Neuronal stem cell (in vitro differentiated cells): ENCODE results near the gene ELOVL6.

Experiments used
- DNase-seq: peaks from one replicate; pipeline ENCODE4 v3.0.0-alpha.2; 2013; ENCODE audit warnings: low spot score
- H2AFZ ChIP-seq: one replicate; pipeline ENCODE4 v1.6.1; 2013; ENCODE audit warnings: mild to moderate bottlenecking, low read length, inconsistent platforms
- H2AK5ac ChIP-seq: 2 replicates; pipeline ENCODE4 v1.6.1; 2013; ENCODE audit warnings: low read depth, mild to moderate bottlenecking, inconsistent platforms, low read length, moderate library complexity, mixed read lengths
- H2BK120ac ChIP-seq: 2 replicates; pipeline ENCODE4 v1.6.1; 2013; ENCODE audit warnings: low read depth, mild to moderate bottlenecking, inconsistent platforms, low read length, moderate library complexity, mixed read lengths
- H2BK12ac ChIP-seq: one replicate; pipeline ENCODE4 v1.6.1; 2013; ENCODE audit warnings: low read length, inconsistent platforms
- H2BK15ac ChIP-seq: 2 replicates; pipeline ENCODE4 v1.6.1; 2013; ENCODE audit warnings: mild to moderate bottlenecking, low read length, inconsistent platforms, mixed read lengths
- H2BK5ac ChIP-seq: one replicate; pipeline ENCODE4 v1.6.1; 2013; ENCODE audit warnings: inconsistent platforms, mild to moderate bottlenecking, low read length, moderate library complexity
- H3K14ac ChIP-seq: one replicate; pipeline ENCODE4 v1.6.1; 2013; ENCODE audit warnings: low read length, inconsistent platforms
- H3K18ac ChIP-seq: 2 replicates; pipeline ENCODE4 v1.6.1; 2013; ENCODE audit warnings: low read length, inconsistent platforms
- H3K23ac ChIP-seq: 2 replicates; pipeline ENCODE4 v1.6.1; 2013; ENCODE audit warnings: low read depth, mild to moderate bottlenecking, mixed read lengths, low read length, inconsistent platforms; ENCODE audit not compliant: poor library complexity
- H3K27ac ChIP-seq: replicated peaks from 3 replicates; pipeline ENCODE4 v1.5.1; 2013; ENCODE audit warnings: low read length, inconsistent platforms
- H3K27me3 ChIP-seq, 3 experiments: 2 replicates each; pipeline ENCODE4 v1.6.1; 2013; ENCODE audit warnings: low read length in 3 of 3, mild to moderate bottlenecking in 2 of 3, inconsistent platforms in 1 of 3, low read depth in 1 of 3, mixed read lengths in 1 of 3, moderate library complexity in 1 of 3; ENCODE audit not compliant: control insufficient read depth in 3 of 3, insufficient read depth in 3 of 3
- H3K36me3 ChIP-seq, 2 donors: replicated peaks in 1 of 2; 2 replicates each; pipeline ENCODE4 v1.6.1; 2013; ENCODE audit warnings: low read length in 2 of 2; ENCODE audit not compliant: control insufficient read depth in 2 of 2, insufficient read depth in 2 of 2
- H3K4ac ChIP-seq: 2 replicates; pipeline ENCODE4 v1.6.1; 2013; ENCODE audit warnings: inconsistent platforms, mild to moderate bottlenecking, low read length, moderate library complexity
- H3K4me1 ChIP-seq, 2 donors: 1 replicate in 1 of 2; 2 replicates in 1 of 2; pipeline ENCODE4 v1.6.1; 2013; ENCODE audit warnings: low read length in 2 of 2, low read depth in 1 of 2; ENCODE audit not compliant: control insufficient read depth in 2 of 2, insufficient read depth in 1 of 2
- H3K4me2 ChIP-seq: one replicate; pipeline ENCODE4 v1.6.1; 2013; ENCODE audit warnings: mild to moderate bottlenecking, low read length, inconsistent platforms; ENCODE audit not compliant: insufficient read depth, poor library complexity, severe bottlenecking
- H3K4me3 ChIP-seq, 2 donors: 2 replicates each; pipeline ENCODE4 v1.5.1; 2013; ENCODE audit warnings: low read length in 2 of 2, mild to moderate bottlenecking in 2 of 2, inconsistent platforms in 1 of 2, moderate library complexity in 1 of 2
- H3K79me1 ChIP-seq: one replicate; pipeline ENCODE4 v1.6.1; 2013; ENCODE audit warnings: low read depth, mild to moderate bottlenecking, inconsistent platforms, low read length, moderate library complexity
- H3K9ac ChIP-seq: one replicate; pipeline ENCODE4 v1.6.1; 2013; ENCODE audit warnings: mild to moderate bottlenecking, low read depth, low read length, inconsistent platforms; ENCODE audit not compliant: poor library complexity
- H3K9me3 ChIP-seq, 2 donors: replicated peaks in 1 of 2; 2 replicates each; pipeline versions ENCODE3 to v1.6.1; 2013; ENCODE audit warnings: low read length in 2 of 2, mild to moderate bottlenecking in 2 of 2, inconsistent platforms in 1 of 2, low read depth in 1 of 2, mixed read lengths in 1 of 2, moderate library complexity in 1 of 2; ENCODE audit not compliant: control insufficient read depth in 2 of 2, insufficient read depth in 1 of 2
- H4K8ac ChIP-seq: one replicate; pipeline ENCODE4 v1.6.1; 2013; ENCODE audit warnings: low read depth, mild to moderate bottlenecking, inconsistent platforms, low read length, moderate library complexity
- H4K91ac ChIP-seq: one replicate; pipeline ENCODE4 v1.6.1; 2013; ENCODE audit warnings: low read length, low read depth, mild to moderate bottlenecking, inconsistent platforms; ENCODE audit not compliant: poor library complexity
- WGBS, 2 donors: extraction: QIAGEN DNeasy Blood & Tissue Kit; methylation state at CpG; one replicate each; pipeline ENCODE4 v1.1.7; 2013; ENCODE audit warnings: missing lambda C conversion rate in 2 of 2, mixed read lengths in 1 of 2; ENCODE audit not compliant: insufficient read length in 2 of 2, insufficient replicate concordance in 1 of 2; ENCODE audit errors: extremely low coverage in 2 of 2; 5-methylcytosine and 5-hydroxymethylcytosine counted together

The ELOVL6 gene

DNA sequence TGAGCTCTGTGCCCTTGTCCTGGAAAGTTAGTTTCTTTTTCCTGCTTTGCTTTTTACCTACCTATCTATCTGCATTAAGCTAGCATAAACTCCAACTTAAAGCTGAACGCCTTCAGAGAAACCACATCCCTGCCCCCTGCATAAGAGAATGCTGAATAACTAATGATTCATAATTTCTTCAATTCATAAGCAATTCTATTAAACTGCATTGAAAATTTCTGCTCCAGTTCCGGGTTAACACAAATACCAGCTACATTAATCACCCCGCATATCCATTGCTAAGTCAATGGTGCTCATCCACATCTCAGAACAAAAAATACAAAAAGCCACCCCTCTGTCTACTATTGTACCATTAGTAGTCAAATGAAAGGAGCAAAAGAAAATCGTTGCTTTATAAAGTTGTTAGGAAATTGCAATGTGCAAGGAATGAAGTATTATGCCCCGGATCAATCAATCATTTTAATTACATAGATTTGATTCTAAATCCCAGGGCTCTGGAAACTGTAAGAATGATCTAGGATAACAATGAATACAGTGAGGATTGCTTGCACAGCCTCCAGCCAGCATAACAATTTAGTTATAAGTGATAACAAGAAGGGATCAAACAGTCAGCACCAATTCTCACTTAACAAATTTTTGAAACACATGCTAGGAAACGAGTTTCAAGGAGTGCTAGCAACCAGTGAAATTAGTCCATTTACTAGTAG lies 106.8 kb downstream of the ELOVL6 start:
- Histone ChIP-seq H2AK5ac (no peak overlapping the region), H2BK12ac (no peak overlapping the region), H3K79me1 (peaks cover 1% of the 10 kb centered on the region), H3K4me2 (no peak overlapping the region), H3K4me3 (no peak overlapping the region), H3K23ac (no peak overlapping the region), H3K4ac (no peak overlapping the region), H3K18ac (no peak overlapping the region), H2BK120ac (no peak overlapping the region), H2BK5ac (no peak overlapping the region), H3K27ac (no peak overlapping the region), H3K9ac (no peak overlapping the region), H3K14ac (no peak overlapping the region), H3K27me3 (no peaks in the 10 kb centered on the region), H2BK15ac (no peak overlapping the region), H3K9me3 (no peaks in the 10 kb centered on the region), H4K8ac (no peak overlapping the region), H3K4me1 (peaks cover 1 to 9% of the 10 kb centered on the region in 2 donors), H3K36me3 (peaks cover 2 to 36% of the 10 kb centered on the region in 2 donors), H4K91ac (no peak overlapping the region), H2AFZ (no peak overlapping the region)
- DNase-seq: no peak
- no CpG with 5 or more reads among the region's 6 CpGs for WGBS, 2 donors

- WGBS, 2 donors: no CpG with 5 or more reads among the region's 4 CpGs
Observed at GRCh38 chr4:110088670-110089069, 109.7 kb downstream of the ELOVL6 start.

DNA sequence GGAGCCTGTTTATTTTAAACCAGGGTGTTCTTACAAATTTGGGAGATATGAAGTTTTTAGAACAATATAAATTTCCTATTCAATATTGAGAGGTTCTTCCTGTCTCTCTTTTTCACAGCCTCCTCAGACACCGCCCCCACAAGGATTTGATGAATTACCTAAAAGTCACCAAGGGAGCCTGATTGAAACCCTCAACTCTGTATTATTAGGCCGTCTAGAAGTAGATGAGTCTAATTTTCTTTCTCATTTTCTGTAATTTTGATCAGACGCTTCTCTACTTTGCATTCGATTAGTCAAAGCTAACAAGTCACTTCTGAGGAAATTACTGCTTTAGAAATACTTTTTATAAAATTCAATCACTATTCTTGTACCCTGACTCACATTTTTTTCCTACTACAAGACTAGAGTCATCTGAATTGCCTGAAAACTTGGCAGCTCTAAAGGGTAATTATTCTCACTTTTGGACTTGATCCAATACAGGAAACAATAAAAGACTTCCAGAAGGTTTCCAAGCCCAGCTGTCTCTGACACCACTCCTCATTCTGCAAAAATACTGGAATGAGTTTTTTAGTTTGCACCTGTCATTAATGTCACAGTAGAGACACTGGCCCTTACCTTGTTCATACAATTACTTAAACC lies 111.2 kb downstream of the ELOVL6 start:
- Histone ChIP-seq H2AK5ac (no peak overlapping the region), H2AFZ (no peak overlapping the region), H2BK15ac (no peak overlapping the region), H3K4me1 (peaks cover 1 to 9% of the 10 kb centered on the region in 2 donors), H3K36me3 (peaks cover 3 to 37% of the 10 kb centered on the region in 2 donors), H3K79me1 (peaks cover 1% of the 10 kb centered on the region), H3K9ac (no peak overlapping the region), H2BK120ac (no peak overlapping the region), H2BK12ac (no peak overlapping the region), H3K14ac (no peak overlapping the region), H2BK5ac (no peak overlapping the region), H3K4ac (no peak overlapping the region), H3K4me3 (no peak overlapping the region), H3K27me3 (no peaks in the 10 kb centered on the region), H3K27ac (no peak overlapping the region), H3K9me3 (peaks cover 0 to 6% of the 10 kb centered on the region in 2 donors), H3K18ac (no peak overlapping the region), H3K4me2 (no peak overlapping the region), H4K91ac (no peak overlapping the region), H4K8ac (no peak overlapping the region), H3K23ac (no peak overlapping the region)
- WGBS, 2 donors: no CpG with 5 or more reads among the region's 4 CpGs
- DNase-seq: no peak

More at GRCh38 chr4:110088670-110089069, 109.7 kb downstream of the ELOVL6 start:
- Histone ChIP-seq H3K9ac (no peak overlapping the region), H2BK5ac (no peak overlapping the region), H2AK5ac (no peak overlapping the region), H4K91ac (no peak overlapping the region), H2BK15ac (no peak overlapping the region), H3K14ac (no peak overlapping the region), H3K4me2 (no peak overlapping the region), H3K27me3 (no peaks in the 10 kb centered on the region), H2BK12ac (no peak overlapping the region), H3K27ac (no peak overlapping the region), H3K18ac (no peak overlapping the region), H3K4me3 (no peak overlapping the region), H2AFZ (no peak overlapping the region), H3K9me3 (no peaks in the 10 kb centered on the region), H4K8ac (no peak overlapping the region), H3K4ac (no peak overlapping the region), H2BK120ac (no peak overlapping the region), H3K23ac (no peak overlapping the region), H3K79me1 (peaks cover 1% of the 10 kb centered on the region), H3K36me3 (peaks cover 2 to 35% of the 10 kb centered on the region in 2 donors), H3K4me1 (peaks cover 1 to 9% of the 10 kb centered on the region in 2 donors)
- DNase-seq: no peak

- no peak overlapping the region for H2BK15ac ChIP-seq
- no peak overlapping the region for H3K4ac ChIP-seq
- H3K4me2 ChIP-seq: no peak overlapping the region
- H2AK5ac ChIP-seq: no peak overlapping the region
- H3K27me3 ChIP-seq: no peaks in the 10 kb centered on the region
- H3K27ac ChIP-seq: no peak overlapping the region
- peaks cover 0 to 6% of the 10 kb centered on the region in 2 donors for H3K9me3 ChIP-seq
- H3K4me3 ChIP-seq: no peak overlapping the region
- no peak overlapping the region for H3K23ac ChIP-seq
- no peak overlapping the region for H3K9ac ChIP-seq
- DNase-seq: no peak
- H2BK5ac ChIP-seq: no peak overlapping the region
- H3K79me1 ChIP-seq: no peaks in the 10 kb centered on the region
- H2BK12ac ChIP-seq: no peak overlapping the region
- WGBS, 2 donors: no CpG with 5 or more reads among the region's 1 CpG
- peaks cover 1 to 9% of the 10 kb centered on the region in 2 donors for H3K4me1 ChIP-seq
- H4K91ac ChIP-seq: no peak overlapping the region
- no peak overlapping the region for H2AFZ ChIP-seq
- no peak overlapping the region for H2BK120ac ChIP-seq
- H3K36me3 ChIP-seq: peaks cover 3 to 29% of the 10 kb centered on the region in 2 donors
- no peak overlapping the region for H3K14ac ChIP-seq
- H3K18ac ChIP-seq: no peak overlapping the region
- no peak overlapping the region for H4K8ac ChIP-seq
Observed at GRCh38 chr4:110085131-110085530, 113.3 kb downstream of the ELOVL6 start.
